ENCODE results near the gene SCGB1C2. TPM values are rescaled to one million over a fixed set of nuclear protein-coding genes. Genes with fewer than 3 reads are reported as not detected.
"Not testable (repeated sequence)": the region's sequence is repeated elsewhere in the genome, so short reads cannot be mapped to it uniquely, and the experiment has no call there.

The SCGB1C2 gene
- total RNA-seq, 3 donors from 2014 or later (not counting 1 experiment from before 2014, with no cell fraction given): not detected

DNA sequence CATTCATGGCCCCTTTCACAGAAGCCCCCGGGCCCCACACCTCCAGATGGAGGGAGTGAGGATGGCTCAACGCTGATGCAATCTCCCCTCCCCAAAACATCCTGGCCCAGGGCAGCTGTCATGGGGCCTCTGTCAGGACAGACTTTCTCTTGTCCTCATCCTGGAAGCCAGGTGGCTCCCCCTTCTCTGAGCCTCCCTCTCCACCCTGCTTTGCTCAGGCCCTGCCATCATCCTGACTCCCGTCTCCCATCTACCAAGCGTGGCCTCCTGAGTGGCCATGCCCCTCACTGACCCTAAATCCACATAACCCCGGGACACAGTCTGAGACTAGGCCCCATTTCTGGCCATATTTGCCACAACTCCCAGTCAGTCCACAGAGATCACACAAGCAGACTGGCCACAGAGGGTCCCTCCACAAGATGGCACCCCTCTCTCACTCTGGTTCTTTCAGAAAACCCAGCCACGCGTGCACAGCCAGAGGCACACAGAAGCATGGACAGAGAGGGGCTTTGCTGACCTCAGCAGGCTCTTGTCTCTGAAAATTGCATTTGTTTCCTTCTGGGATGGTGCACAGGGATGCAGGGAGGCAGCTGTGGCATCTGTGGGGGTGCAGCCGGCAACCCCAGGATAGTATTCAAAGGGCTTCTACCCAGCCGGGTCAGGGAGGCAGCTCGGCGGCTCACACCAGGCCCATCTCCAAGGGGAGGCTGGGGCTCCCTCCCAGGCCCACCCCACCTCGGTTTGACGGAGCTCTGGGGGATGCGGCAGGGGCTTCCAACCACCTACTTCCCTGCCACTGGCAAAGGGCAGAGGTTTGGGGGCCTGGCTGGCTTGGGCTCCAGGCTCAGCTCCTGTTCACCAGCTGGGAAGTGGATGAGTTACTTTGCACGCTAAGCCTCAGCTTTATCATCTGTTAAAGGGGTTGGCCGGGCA, 27.2 kb downstream of the SCGB1C2 start:
- Histone ChIP-seq H3K4me1 (ENCODE audit: control insufficient read depth, insufficient read depth, low read length) (no peaks in the 10 kb centered on the region), H3K9me3 (ENCODE audit: control insufficient read depth, insufficient read depth, low read length) (no peaks in the 10 kb centered on the region), H3K27ac (ENCODE audit: low read length) (no peak overlapping the region), H3K4me3 (ENCODE audit: low read length) (no peak overlapping the region), H3K27me3 (ENCODE audit: control insufficient read depth, insufficient read depth, low read length) (no peaks in the 10 kb centered on the region), H3K36me3 (ENCODE audit: control insufficient read depth, insufficient read depth, low read length) (no peaks in the 10 kb centered on the region)
- Mint-ChIP-seq H3K4me1 (peaks cover 0 to 7% of the 10 kb centered on the region in 2 donors), H3K4me3 (no peak overlapping the region), H3K36me3 (no peaks in the 10 kb centered on the region), H3K27ac (no peak overlapping the region), H3K27me3 (ENCODE audit: low read depth in 2 of 2) (no peaks in the 10 kb centered on the region), H3K9me3 (no peaks in the 10 kb centered on the region)
- TF ChIP-seq, protein P1, sequence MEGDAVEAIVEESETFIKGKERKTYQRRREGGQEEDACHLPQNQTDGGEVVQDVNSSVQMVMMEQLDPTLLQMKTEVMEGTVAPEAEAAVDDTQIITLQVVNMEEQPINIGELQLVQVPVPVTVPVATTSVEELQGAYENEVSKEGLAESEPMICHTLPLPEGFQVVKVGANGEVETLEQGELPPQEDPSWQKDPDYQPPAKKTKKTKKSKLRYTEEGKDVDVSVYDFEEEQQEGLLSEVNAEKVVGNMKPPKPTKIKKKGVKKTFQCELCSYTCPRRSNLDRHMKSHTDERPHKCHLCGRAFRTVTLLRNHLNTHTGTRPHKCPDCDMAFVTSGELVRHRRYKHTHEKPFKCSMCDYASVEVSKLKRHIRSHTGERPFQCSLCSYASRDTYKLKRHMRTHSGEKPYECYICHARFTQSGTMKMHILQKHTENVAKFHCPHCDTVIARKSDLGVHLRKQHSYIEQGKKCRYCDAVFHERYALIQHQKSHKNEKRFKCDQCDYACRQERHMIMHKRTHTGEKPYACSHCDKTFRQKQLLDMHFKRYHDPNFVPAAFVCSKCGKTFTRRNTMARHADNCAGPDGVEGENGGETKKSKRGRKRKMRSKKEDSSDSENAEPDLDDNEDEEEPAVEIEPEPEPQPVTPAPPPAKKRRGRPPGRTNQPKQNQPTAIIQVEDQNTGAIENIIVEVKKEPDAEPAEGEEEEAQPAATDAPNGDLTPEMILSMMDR (IDR thresholded peaks at IDR 0.05): no peak
- intact Hi-C loops (cut with micrococcal nuclease): no loop called here
- WGBS (ENCODE audit: insufficient coverage): 73% methylated on average over 16 of the region's 16 CpGs
- DNase-seq (peak in 1 of 2 donors; percentile 63), ATAC-seq (no peak)

GRCh38 chr17:165939-166338, 28.6 kb downstream of the SCGB1C2 start:
- Mint-ChIP-seq H3K27ac (no peak overlapping the region), H3K9me3 (no peaks in the 10 kb centered on the region), H3K4me3 (no peak overlapping the region), H3K27me3 (ENCODE audit: low read depth in 2 of 2) (no peaks in the 10 kb centered on the region), H3K36me3 (no peaks in the 10 kb centered on the region), H3K4me1 (peaks cover 0 to 7% of the 10 kb centered on the region in 2 donors)
- WGBS (ENCODE audit: insufficient coverage): 89% methylated on average over 14 of the region's 14 CpGs
- Histone ChIP-seq H3K27ac (ENCODE audit: low read length) (no peak overlapping the region), H3K4me1 (ENCODE audit: control insufficient read depth, insufficient read depth, low read length) (no peaks in the 10 kb centered on the region), H3K9me3 (ENCODE audit: control insufficient read depth, insufficient read depth, low read length) (no peaks in the 10 kb centered on the region), H3K4me3 (ENCODE audit: low read length) (no peak overlapping the region), H3K27me3 (ENCODE audit: control insufficient read depth, insufficient read depth, low read length) (no peaks in the 10 kb centered on the region), H3K36me3 (ENCODE audit: control insufficient read depth, insufficient read depth, low read length) (no peaks in the 10 kb centered on the region)
- intact Hi-C loops (cut with micrococcal nuclease): no loop called here
- DNase-seq (no peak), ATAC-seq (no peak)
- TF ChIP-seq, protein P1 (IDR thresholded peaks at IDR 0.05): no peak

DNA sequence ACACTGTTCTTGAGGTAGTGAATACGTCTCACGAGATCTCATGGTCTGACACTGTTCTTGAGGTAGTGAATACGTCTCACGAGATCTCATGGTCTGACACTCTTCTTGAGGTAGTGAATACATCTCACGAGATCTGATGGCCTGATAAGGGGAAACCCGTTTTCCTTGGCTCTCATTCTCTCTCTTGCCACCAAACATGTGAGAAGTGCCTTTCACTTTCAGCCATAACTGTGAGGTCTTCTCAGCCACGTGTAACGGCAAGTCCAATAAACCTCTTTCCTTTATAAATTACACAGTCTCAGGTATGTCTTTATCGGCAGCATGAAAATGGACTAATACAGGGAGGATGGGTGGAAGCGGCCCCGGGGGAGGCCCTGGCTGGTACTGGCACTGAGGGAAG, 31.2 kb downstream of the SCGB1C2 start:
- not testable (repeated sequence) for ATAC-seq; H3K9me3 ChIP-seq (ENCODE audit: control insufficient read depth, insufficient read depth, low read length)

GRCh38 chr17:170130-170670, 32.8 kb downstream of the SCGB1C2 start:
- no peaks in the 10 kb centered on the region for H3K36me3 Mint-ChIP-seq
- H3K27ac ChIP-seq (ENCODE audit: low read length): no peak overlapping the region
- DNase-seq (no peak), ATAC-seq (no peak)
- H3K4me1 ChIP-seq (ENCODE audit: control insufficient read depth, insufficient read depth, low read length): no peaks in the 10 kb centered on the region
- H3K27me3 Mint-ChIP-seq (ENCODE audit: low read depth in 2 of 2): no peaks in the 10 kb centered on the region
- no peaks in the 10 kb centered on the region for H3K9me3 ChIP-seq (ENCODE audit: control insufficient read depth, insufficient read depth, low read length)
- no peak overlapping the region for H3K4me3 Mint-ChIP-seq
- WGBS (ENCODE audit: insufficient coverage): 87% methylated on average over 6 of the region's 6 CpGs
- H3K27me3 ChIP-seq (ENCODE audit: control insufficient read depth, insufficient read depth, low read length): no peaks in the 10 kb centered on the region
- no peaks in the 10 kb centered on the region for H3K9me3 Mint-ChIP-seq
- no peaks in the 10 kb centered on the region for H3K36me3 ChIP-seq (ENCODE audit: control insufficient read depth, insufficient read depth, low read length)
- intact Hi-C loops (cut with micrococcal nuclease): no loop called here
- no peak overlapping the region for H3K4me3 ChIP-seq (ENCODE audit: low read length)
- TF ChIP-seq, protein P1 (IDR thresholded peaks at IDR 0.05): no peak
- H3K27ac Mint-ChIP-seq: no peak overlapping the region
- peaks cover 0 to 7% of the 10 kb centered on the region in 2 donors for H3K4me1 Mint-ChIP-seq

More for the DNA sequence above, 31.2 kb downstream of the SCGB1C2 start:
- H3K36me3 Mint-ChIP-seq; H3K27me3 ChIP-seq (ENCODE audit: control insufficient read depth, insufficient read depth, low read length); H3K4me3 Mint-ChIP-seq; DNase-seq; H3K4me1 Mint-ChIP-seq; H3K27ac ChIP-seq (ENCODE audit: low read length); H3K4me1 ChIP-seq (ENCODE audit: control insufficient read depth, insufficient read depth, low read length); H3K9me3 Mint-ChIP-seq; H3K36me3 ChIP-seq (ENCODE audit: control insufficient read depth, insufficient read depth, low read length); intact Hi-C loops (cut with micrococcal nuclease); H3K27me3 Mint-ChIP-seq (ENCODE audit: low read depth in 2 of 2); H3K4me3 ChIP-seq (ENCODE audit: low read length); H3K27ac Mint-ChIP-seq: not testable (repeated sequence)
- WGBS (ENCODE audit: insufficient coverage): 61% methylated on average over 7 of the region's 11 CpGs
